Mesothelial cell of epicardium (in vitro differentiated cells): Measurements from ENCODE around the gene ADD2. TPM values are rescaled to one million over a fixed set of nuclear protein-coding genes. Genes with fewer than 3 reads are reported as not detected.

Experiments used
- DNase-seq, 2 experiments: peaks; one replicate each; pipeline ENCODE4 v3.0.0; 2021; ENCODE audit warnings: low spot score in 2 of 2; ENCODE audit not compliant: unreplicated experiment in 2 of 2
- H3K27ac Mint-ChIP-seq: 2 replicates; pipeline ENCODE4 v1.8.0; 2021; ENCODE audit warnings: mixed read lengths
- H3K27me3 Mint-ChIP-seq: 2 replicates; pipeline ENCODE4 v1.8.0; 2021; ENCODE audit warnings: low read depth, mixed read lengths
- H3K36me3 Mint-ChIP-seq: 2 replicates; pipeline ENCODE4 v1.8.0; 2021; ENCODE audit warnings: mixed read lengths
- H3K4me1 Mint-ChIP-seq: 2 replicates; pipeline ENCODE4 v1.8.0; 2021; ENCODE audit warnings: mixed read lengths
- H3K4me3 Mint-ChIP-seq: 2 replicates; pipeline ENCODE4 v1.8.0; 2021; ENCODE audit warnings: mild to moderate bottlenecking, moderate library complexity, mixed read lengths
- H3K9me3 Mint-ChIP-seq: 2 replicates; pipeline ENCODE4 v1.8.0; 2021; ENCODE audit warnings: mixed read lengths
- CTCF ChIP-seq: fragments of 200-600 bp; sonication (generic); IDR thresholded peaks from one replicate; pipeline ENCODE4 v1.5.0; 2021; ENCODE audit warnings: antibody characterized with exemption; ENCODE audit not compliant: unreplicated experiment
- total RNA-seq: library from RNA; stranded (reverse); gene quantifications from 3 replicates; pipeline ENCODE4 v1.2.1, GENCODE V29; 2021

The ADD2 gene
- total RNA-seq, 1 donor from 2014 or later = 1.3 TPM

GRCh38 chr2:70698847-70699246 is 69.2 kb downstream of the ADD2 start:
- no peak overlapping the region for H3K27ac Mint-ChIP-seq
- no peak for TF ChIP-seq CTCF
- H3K4me1 Mint-ChIP-seq = peaks cover 4% of the 10 kb centered on the region
- H3K27me3 Mint-ChIP-seq = no peaks in the 10 kb centered on the region
- H3K9me3 Mint-ChIP-seq = no peaks in the 10 kb centered on the region
- H3K4me3 Mint-ChIP-seq = no peak overlapping the region
- peak in 1 of 2 experiments; percentile 5 for DNase-seq
- H3K36me3 Mint-ChIP-seq = no peaks in the 10 kb centered on the region

GRCh38 chr2:70697603-70698383 is 70.2 kb downstream of the ADD2 start:
- Mint-ChIP-seq H3K4me1 (peaks cover 4% of the 10 kb centered on the region), H3K4me3 (no peak overlapping the region), H3K36me3 (no peaks in the 10 kb centered on the region), H3K27me3 (no peaks in the 10 kb centered on the region), H3K9me3 (no peaks in the 10 kb centered on the region), H3K27ac (no peak overlapping the region)
- no peak for TF ChIP-seq CTCF
- peak in 1 of 2 experiments; percentile 26 for DNase-seq

- Mint-ChIP-seq H3K9me3 (no peaks in the 10 kb centered on the region), H3K27ac (no peak overlapping the region), H3K36me3 (no peaks in the 10 kb centered on the region), H3K4me3 (no peak overlapping the region), H3K27me3 (no peaks in the 10 kb centered on the region), H3K4me1 (peaks cover 4% of the 10 kb centered on the region)
- peak in 1 of 2 experiments; percentile 17 for DNase-seq
- TF ChIP-seq CTCF = no peak
These were observed 71.9 kb downstream of the ADD2 start for GRCh38 chr2:70696142-70696541.

GRCh38 chr2:70692256-70692655 is 75.7 kb downstream of the ADD2 start:
- H3K27ac Mint-ChIP-seq = no peak overlapping the region

GRCh38 chr2:70691497-70692140 is 76.4 kb downstream of the ADD2 start:
- H3K36me3 Mint-ChIP-seq = no peaks in the 10 kb centered on the region
- no peaks in the 10 kb centered on the region for H3K4me1 Mint-ChIP-seq
- no peaks in the 10 kb centered on the region for H3K27me3 Mint-ChIP-seq
- no peak overlapping the region for H3K27ac Mint-ChIP-seq
- TF ChIP-seq CTCF = no peak
- DNase-seq = peak in 1 of 2 experiments; percentile 10
- H3K4me3 Mint-ChIP-seq = no peak overlapping the region
- no peaks in the 10 kb centered on the region for H3K9me3 Mint-ChIP-seq

More at GRCh38 chr2:70692256-70692655, 75.7 kb downstream of the ADD2 start:
- Mint-ChIP-seq H3K9me3 (no peaks in the 10 kb centered on the region), H3K36me3 (no peaks in the 10 kb centered on the region), H3K27me3 (no peaks in the 10 kb centered on the region), H3K4me1 (no peaks in the 10 kb centered on the region), H3K4me3 (no peak overlapping the region)
- TF ChIP-seq CTCF = no peak
- peak in 1 of 2 experiments; percentile 21 for DNase-seq
